Posterior cingulate gyrus (tissue), 11 donors: ENCODE results near the gene ARPC1B.
"Not testable (repeated sequence)": the region's sequence is repeated elsewhere in the genome, so short reads cannot be mapped to it uniquely, and the experiment has no call there.

Source experiments
- DNase-seq, 10 donors: peaks; one replicate each; pipeline versions ENCODE4 v3.0.0 to v3.0.0-alpha.2; 2020 to 2021; ENCODE audit warnings: mixed read lengths in 3 of 10
- intact Hi-C: fragments of 100-400 bp; cut with DNase I; formaldehyde crosslinking; loops from one replicate; pipeline ENCODE4 v1.15.1; 2023

Gene ARPC1B

DNA sequence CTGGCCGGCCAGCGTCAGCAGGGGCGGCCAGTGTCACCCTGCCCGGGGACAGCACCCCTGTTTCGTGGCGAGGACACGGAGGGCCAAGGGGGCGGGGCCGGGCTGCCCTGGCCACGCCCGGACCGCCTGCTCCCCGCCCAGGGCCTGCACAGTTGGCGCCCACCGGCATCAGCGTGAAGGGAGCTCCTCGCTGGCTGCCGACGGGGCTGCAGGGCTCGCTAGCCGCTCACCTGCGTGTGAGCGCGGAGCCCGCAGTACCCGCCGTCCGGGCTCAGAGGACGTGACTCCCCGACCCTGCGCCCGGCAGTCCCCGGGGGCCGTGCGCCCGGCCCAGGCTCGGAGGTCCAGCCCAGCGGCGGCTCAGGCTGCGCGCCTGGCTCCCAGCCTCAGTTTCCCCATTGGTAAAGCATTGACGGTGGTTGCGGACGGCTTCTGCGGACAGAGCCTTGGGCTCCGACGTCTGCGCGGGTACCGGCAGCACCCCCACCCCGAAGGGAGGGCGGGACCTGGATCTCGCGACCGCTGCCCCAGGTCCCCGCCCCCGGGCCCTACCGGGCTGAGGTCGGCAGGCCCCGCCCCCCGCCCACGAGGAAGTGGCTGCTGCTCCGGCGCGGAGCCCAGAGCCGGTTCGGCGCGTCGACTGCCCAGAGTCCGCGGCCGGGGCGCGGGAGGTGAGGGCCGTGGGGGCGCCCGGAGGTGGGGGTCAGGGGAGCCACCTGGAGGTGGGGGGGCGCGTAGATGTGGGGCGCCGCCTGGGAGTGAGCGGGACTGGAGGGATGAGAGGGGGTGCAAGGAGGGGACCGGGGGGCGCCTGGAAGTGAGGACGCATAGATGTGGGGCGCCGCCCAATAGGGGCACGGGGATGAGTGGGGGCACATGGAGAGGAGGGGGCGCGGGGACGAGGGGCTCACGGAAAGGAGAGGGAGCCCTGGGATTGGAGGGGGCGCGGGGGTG, at the start of gene ARPC1B:
ARPC1B (plus strand) TSS at position 620 of the 954 bp plus-strand sequence. CDS start 10,985 bp downstream, outside the sequence.
- peak in 2 of 10 donors; percentile 23 to 71 for DNase-seq
- intact Hi-C loops, result no loop called here

DNA sequence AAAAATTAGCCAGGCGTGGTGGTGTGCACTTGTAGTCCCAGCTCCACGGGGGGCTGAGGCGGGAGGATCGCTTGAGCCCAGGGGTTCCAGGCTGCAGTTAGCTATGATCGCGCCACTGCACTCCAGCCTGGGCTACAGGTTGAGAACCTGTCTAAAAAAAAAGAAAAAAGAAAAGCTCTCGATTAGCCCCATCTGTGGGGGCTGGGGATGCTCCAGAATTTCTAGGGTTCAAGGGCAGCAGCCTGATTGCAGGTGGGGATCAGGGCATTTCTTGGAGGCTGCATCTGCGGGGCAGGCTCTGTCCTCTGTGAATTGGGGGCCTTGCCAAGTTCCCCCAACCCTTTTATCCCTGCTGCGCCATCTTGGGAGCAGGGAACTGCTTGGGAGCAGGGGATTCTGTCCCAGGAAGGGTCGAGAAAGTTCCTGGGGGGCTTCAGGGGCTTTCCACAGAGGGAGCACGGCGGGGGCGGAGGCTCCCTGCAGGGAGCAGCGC, 49.5 kb upstream of the ARPC1B start:
- no peak for DNase-seq
- intact Hi-C loops, result loop anchor here (5.0 to 10.0 kb wide), 2 partner anchors 80 to 183 kb away; partner anchors contain the start of genes BUD31, PDAP1 and SMURF1

DNA sequence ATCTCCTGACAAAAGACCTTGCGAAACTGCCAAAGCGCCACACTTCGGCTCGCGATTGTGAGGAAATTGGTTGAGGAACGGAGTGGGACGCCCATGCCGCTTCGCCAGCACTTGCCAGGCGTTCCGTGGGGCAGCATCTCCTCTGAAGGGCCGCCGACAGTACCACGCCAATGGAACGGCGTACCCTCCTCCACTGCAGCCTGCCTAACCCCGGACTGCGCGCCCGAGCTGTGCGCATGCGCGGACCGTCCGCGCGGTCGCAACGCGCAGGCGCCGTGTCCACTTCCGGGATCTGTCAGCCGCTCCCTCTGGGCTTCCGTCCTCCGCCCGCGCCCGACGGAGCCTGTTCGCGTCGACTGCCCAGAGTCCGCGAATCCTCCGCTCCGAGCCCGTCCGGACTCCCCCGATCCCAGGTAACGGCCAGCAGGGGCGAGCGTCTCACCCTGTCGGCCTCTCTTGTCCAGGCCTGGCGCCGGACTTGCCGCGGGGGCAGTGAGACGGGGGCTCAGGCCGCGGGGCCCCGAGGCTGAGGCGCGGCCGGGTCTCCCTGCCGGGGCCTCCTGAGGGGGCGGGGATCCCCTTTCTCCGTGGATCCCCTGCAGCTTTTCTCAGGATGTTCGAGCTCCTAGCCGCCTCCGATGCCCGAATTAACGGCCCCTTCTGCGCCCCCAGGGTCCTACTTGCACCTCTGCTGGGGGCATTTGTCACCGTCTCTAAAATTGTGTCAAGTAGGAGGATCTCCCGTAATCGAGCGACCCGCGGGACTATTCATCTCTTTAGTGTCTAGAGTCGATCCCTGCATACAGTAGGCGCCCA, 48.7 kb upstream of the ARPC1B start, which contains the start of gene ARPC1A:
ARPC1A (plus strand) TSS at position 307 of the 816 bp plus-strand sequence. CDS start 7,456 bp downstream, outside the sequence.
- peak; percentile 75 to 97 (median 81) for DNase-seq

DNA sequence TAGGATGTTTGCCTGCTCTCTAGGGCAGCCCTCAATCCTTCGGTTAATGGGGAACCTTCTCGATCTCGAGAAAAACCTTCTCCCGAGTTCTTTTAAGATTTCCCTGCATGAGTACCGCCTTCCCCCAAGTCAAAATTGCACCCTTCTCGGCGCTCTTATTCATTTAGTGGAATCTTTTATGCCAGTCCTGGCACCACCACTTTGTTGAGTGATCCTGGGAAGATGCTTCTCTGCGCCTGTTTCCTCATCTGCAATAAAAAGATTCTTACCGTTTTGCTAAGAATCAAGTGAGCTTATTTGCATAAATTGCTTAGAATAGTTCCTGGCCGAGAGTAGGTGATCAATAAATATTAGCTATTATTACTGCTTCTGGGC, 48.1 kb upstream of the ARPC1B start:
- no peak for DNase-seq
- intact Hi-C loops, result loop anchor here (5.0 to 10.0 kb wide), 2 partner anchors 78 to 184 kb away; partner anchors contain the start of genes BUD31, PDAP1 and SMURF1

More for the DNA sequence above, 48.7 kb upstream of the ARPC1B start, which contains the start of gene ARPC1A:
- intact Hi-C loops, result loop anchor here (5.0 to 10.0 kb wide), 2 partner anchors 79 to 183 kb away; partner anchors contain the start of genes BUD31, PDAP1 and SMURF1

DNA sequence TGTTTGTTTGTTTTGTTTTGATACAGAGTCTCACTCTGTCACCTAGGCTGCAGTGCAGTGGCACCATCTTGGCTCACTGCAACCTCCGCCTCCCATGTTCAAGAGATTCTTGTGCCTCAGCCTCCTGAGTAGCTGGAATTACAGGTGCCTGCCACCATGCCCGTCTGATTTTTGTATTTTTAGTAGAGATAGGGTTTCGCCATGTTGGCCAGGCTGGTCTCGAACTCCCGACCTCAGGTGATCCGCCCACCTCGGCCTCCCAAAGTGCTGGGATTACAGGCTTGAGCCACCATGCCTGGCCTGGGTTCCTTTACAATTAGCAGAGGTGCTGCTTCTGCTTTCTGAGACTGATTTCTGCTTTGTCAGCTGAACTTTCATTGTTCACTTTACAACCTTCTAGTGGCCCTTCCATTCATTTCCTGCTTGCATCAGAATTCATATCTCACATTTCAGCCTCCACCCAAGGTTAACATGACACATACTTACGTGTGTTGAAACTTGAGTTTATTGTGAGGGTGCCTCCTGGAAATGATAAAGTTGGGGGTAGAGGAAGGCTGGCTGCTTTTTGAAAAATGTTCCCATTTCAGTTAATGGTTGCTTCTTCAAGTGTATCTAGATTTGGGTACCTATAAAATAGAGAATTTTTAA, 44.1 kb upstream of the ARPC1B start:
- DNase-seq, intact Hi-C loops: not testable (repeated sequence)

DNA sequence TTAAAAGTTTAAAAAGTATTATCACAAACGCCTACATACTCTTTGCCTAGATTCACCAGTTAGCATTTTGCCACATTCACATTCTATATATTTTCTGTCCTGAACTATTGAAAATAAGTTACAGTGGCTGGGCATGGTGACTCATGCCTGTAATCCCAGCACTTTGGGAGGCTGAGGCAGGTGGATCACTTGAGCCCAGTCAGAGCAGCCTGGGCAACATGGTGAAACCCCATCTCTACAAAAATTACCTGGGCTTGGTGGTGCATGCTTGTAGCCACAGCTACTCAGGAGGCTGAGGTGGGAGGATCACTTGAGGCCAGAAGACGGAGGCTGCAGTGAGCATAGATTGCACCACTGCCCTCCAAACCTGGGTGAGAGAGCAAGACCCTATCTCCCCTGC, 43.5 kb upstream of the ARPC1B start:
- intact Hi-C loops, result no loop called here
- no peak for DNase-seq

DNA sequence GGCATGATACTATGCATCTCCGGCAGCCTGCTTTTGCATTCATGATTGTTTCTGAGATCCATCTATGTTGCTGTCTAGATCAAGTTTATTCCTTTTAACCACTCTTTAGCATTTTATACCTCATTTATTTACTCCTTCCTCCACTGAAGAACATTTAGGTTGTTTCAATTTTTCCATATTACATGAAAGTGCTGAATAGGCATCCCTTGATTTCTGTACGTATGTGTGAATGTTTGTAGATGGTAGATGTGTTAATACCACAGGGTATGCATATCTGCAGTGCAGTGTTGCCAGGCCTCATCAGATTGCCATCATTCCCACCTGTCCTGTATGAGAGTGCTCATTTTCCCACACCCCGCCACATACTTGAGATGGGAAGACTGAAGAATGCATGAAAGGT, 34.9 kb upstream of the ARPC1B start:
- no peak for DNase-seq
- intact Hi-C loops, result no loop called here

DNA sequence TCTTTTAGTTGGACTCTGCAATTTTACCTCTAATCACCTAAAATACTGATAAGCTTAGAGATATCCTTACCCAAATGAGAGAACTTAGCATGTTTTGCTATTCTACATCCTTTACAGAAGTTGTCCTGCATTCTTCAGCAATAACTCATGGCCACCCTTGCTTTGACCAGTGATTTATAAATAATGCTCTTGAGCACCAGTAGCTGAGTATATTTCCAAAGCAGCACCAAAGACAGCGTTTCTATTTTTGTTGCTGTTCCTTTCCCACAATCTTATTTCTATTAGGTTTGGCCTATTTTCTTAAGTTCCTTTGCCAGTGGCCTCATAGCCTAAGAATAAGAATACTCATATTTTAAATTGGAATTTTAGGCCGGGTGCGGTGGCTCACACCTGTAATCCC, 33.9 kb upstream of the ARPC1B start:
- DNase-seq, result no peak
- intact Hi-C loops, result no loop called here

DNA sequence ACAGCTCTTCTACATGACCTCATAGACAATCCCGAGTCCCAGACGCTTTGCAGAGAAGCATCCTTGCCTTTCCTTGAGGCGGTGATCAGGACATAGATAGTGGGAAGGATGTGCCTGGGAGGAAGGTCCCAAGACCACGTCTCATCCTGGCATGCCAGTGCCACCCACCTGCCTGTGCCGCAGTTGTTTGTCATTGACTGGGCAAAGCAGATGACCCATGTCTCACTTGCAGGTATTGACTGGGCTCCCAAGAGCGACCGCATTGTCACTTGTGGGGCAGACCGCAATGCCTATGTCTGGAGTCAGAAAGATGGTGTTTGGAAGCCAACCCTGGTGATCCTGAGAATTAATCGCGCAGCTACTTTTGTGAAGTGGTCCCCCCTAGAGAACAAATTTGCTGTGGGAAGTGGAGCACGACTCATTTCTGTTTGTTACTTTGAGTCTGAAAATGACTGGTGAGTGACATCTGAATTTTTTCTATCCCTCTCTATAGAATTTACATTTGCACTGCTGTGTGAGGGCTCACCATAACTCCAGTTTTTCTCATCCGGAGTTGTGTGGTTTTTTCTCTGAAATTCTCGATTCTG, 30.4 kb upstream of the ARPC1B start:
- intact Hi-C loops, result no loop called here
- DNase-seq, result no peak

DNA sequence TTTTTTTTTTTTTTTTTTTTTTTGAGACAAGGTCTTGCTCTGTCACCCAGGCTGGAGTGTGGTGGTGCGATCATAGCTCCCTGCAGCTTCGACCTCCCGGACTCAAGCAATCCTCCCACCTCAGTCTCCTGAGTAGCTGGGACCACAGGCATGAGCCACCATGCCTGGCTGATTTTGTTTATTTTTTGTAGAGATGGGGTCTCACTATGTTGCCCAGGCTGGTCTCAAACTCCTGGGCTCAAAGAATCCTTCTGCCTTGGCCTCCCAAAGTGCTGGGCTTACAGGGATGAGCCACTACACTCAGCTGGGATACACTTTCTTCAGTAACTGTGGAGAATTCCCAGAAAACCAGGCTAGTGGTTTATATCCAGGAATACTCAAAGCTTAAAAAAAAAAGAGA, 23.9 kb upstream of the ARPC1B start:
- intact Hi-C loops, DNase-seq: not testable (repeated sequence)

DNA sequence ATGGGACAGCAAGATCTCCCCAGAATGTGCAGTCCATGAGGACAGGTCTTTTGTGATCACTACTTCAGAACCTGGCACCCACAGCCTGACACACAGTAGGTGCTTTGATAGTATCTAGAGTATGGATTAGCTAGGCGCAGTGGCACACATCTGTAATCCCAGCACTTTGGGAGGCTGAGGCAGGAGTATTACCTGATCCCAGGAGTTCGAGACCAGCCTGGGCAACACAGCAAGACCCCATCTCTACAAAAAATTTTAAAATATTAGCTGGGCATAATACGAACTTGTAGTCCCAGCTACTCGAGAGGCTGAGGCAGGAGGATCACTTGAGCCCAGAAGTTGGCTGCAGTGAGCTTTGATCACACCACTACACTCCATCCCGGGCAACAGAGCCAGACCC, 22.3 kb upstream of the ARPC1B start:
- intact Hi-C loops, result no loop called here
- DNase-seq, result peak in 1 of 10 donors; percentile 46

DNA sequence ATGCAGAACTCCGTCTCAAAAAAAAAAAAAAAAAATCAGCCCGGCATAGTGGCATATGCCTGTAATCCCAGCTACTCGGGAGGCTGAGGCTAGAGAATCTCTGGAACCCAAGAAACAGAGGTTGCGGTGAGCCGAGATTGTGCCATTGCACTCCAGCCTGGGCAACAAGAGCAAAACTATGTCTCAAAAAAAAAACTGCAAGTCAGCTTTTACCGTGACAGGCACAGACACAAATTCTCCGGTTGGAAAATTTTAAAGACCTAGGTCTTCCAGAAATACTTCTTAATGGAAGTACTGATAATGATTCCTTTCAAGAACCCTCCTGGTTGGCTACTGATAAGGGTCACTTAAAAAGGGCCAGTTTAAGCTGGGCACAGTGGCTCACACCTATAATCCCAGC, 19.4 kb upstream of the ARPC1B start:
- DNase-seq, result no peak
- intact Hi-C loops, result no loop called here

DNA sequence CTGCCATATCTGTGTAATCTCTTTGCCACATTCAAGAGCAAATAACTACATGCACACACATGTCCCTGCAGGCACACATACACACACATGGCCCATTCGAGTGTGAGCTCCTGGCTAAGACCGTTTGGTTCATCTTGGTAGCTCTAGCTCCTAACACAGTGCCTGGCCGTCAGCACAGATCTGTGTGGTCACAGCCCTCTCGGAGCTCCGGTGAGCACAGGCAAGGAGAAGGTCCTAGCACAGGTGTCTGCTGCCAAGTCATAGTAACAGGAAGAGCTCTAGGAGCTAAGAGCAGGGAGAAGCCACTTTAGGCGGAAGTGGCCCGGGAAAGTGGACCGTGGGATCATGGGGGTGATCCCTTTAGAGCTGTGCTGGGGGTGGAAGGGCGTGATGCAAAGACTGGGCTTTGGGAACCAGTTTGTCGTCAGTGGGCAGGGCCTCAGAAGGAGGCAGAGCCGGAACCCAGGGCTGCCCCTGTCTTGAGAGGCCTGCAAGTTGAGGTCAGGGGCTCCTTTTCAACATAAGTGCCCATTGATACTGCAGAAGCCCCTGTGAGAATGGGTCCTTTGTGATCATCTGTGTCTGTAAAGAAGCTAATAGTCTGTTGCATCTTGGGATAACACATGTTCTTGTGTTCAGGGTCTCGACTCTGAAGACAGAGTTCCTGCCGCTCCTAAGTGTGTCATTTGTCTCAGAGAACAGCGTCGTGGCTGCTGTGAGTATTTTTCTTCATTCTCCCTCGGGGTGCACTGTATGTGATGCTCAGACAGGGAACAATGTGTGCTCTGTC, 16.6 kb upstream of the ARPC1B start:
- DNase-seq, result peak in 1 of 10 donors; percentile 80
- intact Hi-C loops, result no loop called here

DNA sequence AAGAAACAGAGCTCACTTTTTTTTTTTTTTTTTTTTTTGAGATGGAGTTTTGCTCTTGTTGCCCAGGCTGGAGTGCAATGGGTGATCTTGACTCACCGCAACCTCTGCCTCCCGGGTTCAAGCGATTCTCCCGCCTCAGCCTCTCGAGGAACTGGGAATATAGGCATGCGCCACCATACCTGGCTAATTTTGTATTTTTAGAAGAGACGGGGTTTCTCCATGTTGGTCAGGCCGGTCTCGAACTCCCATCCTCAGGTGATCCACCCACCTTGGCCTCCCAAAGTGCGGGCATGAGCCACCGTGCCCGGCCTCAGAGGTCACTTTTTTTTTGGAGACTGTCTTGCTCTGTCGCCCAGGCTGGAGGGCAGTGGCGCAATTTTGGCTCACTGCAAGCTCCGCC, 16.0 kb upstream of the ARPC1B start:
- DNase-seq, result peak in 1 of 10 donors; percentile 60
- intact Hi-C loops, result not testable (repeated sequence)

DNA sequence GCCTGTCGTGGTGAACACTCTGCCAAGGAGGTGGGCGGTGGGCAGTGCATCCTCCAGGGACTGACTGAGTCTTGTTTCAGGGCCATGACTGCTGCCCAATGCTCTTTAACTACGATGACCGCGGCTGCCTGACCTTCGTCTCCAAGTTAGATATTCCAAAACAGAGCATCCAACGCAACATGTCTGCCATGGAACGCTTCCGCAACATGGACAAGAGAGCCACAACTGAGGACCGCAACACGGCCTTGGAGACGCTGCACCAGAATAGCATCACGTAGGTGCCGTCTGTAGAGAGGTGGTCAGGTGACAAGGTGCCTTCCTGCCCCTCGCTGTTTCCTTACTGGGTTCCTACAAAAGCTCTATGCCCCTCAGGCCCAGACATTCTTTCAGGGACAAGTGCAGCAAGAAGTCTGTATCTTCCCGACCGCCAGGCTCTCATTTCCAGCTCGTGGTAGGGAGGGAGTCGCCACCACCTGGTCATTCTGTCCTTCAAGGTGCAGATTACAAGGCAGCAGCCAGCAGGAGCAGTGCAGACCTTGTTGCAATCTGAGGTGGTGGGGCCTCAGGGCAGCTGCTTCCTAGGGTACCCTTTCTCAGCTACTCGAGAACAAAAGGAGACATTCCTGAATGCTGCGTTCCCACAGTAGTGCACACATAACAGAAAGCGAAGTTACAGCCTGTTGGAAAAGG, 14.9 kb upstream of the ARPC1B start:
- DNase-seq, result peak in 2 of 10 donors; percentile 41 to 67
- intact Hi-C loops, result no loop called here

DNA sequence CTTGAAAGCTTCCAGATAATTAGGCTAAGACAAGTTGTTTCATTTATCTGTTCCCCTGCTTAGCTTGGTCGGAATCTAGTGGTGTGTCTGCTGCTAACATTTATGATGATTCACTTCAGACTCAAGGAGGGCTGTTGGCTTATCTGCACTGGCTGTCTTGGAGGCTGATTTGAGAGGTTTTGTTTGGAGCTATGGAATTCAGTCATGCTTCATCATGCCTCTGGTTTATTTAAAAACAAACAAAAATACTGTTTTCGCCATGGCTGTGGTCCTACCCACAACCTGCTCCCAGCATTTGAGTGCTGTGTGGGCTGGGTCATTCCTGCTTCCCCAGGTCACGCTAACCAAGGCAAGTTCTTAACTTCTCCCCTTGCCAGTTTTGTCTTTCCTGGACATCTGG, 11.7 kb upstream of the ARPC1B start:
- intact Hi-C loops, result no loop called here
- DNase-seq, result peak in 1 of 10 donors; percentile 25

DNA sequence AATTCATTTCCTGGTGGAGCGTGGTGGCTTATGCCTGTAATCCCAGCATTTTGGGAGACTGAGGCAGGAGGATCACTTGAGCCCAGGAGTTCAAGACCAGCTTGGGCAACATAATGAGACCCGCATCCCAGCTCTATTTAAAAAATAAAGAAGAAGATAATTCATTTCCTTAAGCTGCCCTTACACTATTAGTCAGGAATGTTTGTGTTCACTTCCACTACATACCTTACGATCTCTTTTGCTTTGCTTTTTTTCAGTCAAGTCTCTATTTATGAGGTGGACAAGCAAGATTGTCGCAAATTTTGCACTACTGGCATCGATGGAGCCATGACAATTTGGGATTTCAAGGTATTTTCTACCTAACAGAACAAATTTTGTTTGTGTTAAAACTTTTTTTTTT, 11.2 kb upstream of the ARPC1B start:
- DNase-seq, result no peak
- intact Hi-C loops, result no loop called here
